Mesenchymal stem cell (in vitro differentiated cells and primary cell): ENCODE measurements around the gene MALRD1.

Source experiments
- DNase-seq: peaks from one replicate; pipeline ENCODE4 v3.0.0-alpha.2; 2013
- H2AFZ ChIP-seq: one replicate; pipeline ENCODE4 v1.6.1; 2013; ENCODE audit warnings: low read depth, mild to moderate bottlenecking, control low read depth, inconsistent platforms, low read length, moderate library complexity
- H2AK5ac ChIP-seq: 2 replicates; pipeline ENCODE4 v1.6.1; 2013; ENCODE audit warnings: low read length, moderate library complexity, mild to moderate bottlenecking, inconsistent platforms; ENCODE audit not compliant: severe bottlenecking
- H2BK120ac ChIP-seq: one replicate; pipeline ENCODE4 v1.6.1; 2013; ENCODE audit warnings: low read depth, mild to moderate bottlenecking, inconsistent platforms, low read length, moderate library complexity
- H2BK12ac ChIP-seq, 2 experiments: one replicate each; pipeline ENCODE4 v1.6.1; 2013; ENCODE audit warnings: inconsistent platforms in 2 of 2, low read length in 2 of 2, mild to moderate bottlenecking in 2 of 2, moderate library complexity in 2 of 2, control low read depth in 1 of 2
- H2BK15ac ChIP-seq: one replicate; pipeline ENCODE4 v1.6.1; 2013; ENCODE audit warnings: mild to moderate bottlenecking, low read depth, inconsistent platforms; ENCODE audit not compliant: poor library complexity, severe bottlenecking
- H2BK5ac ChIP-seq: 2 replicates; pipeline ENCODE4 v1.6.1; 2013; ENCODE audit warnings: low read depth, mild to moderate bottlenecking, low read length, control low read depth, inconsistent platforms; ENCODE audit not compliant: poor library complexity, severe bottlenecking
- H3K14ac ChIP-seq, 2 experiments: one replicate each; pipeline ENCODE4 v1.6.1; 2013; ENCODE audit warnings: inconsistent platforms in 2 of 2, low read length in 2 of 2, control low read depth in 1 of 2, mild to moderate bottlenecking in 1 of 2, moderate library complexity in 1 of 2
- H3K18ac ChIP-seq, 2 experiments: one replicate each; pipeline ENCODE4 v1.6.1; 2013; ENCODE audit warnings: inconsistent platforms in 2 of 2, low read length in 2 of 2, control low read depth in 1 of 2, low read depth in 1 of 2, mild to moderate bottlenecking in 1 of 2
- H3K23ac ChIP-seq, 2 experiments: one replicate each; pipeline ENCODE4 v1.6.1; 2013; ENCODE audit warnings: inconsistent platforms in 2 of 2, low read length in 2 of 2, mild to moderate bottlenecking in 2 of 2, moderate library complexity in 2 of 2, control low read depth in 1 of 2
- H3K27ac ChIP-seq: 2 replicates; pipeline ENCODE4 v1.5.1; 2013; ENCODE audit warnings: mild to moderate bottlenecking, moderate library complexity, low read length, control low read depth, inconsistent platforms; ENCODE audit not compliant: poor library complexity, severe bottlenecking
- H3K27me3 ChIP-seq, 2 experiments: 2 replicates each; pipeline versions ENCODE4 v1.6.1 to v1.7.0; 2013; ENCODE audit warnings: low read length in 2 of 2, mild to moderate bottlenecking in 2 of 2, moderate library complexity in 2 of 2, control low read depth in 1 of 2, inconsistent platforms in 1 of 2; ENCODE audit not compliant: control insufficient read depth in 1 of 2, insufficient read depth in 1 of 2
- H3K36me3 ChIP-seq, 2 experiments: 2 replicates each; pipeline versions ENCODE4 v1.6.1 to v1.7.0; 2013; ENCODE audit warnings: low read length in 2 of 2, control low read depth in 1 of 2, inconsistent platforms in 1 of 2, low read depth in 1 of 2, mild to moderate bottlenecking in 1 of 2; ENCODE audit not compliant: insufficient read depth in 2 of 2, control insufficient read depth in 1 of 2
- H3K4ac ChIP-seq, 2 experiments: one replicate each; pipeline ENCODE4 v1.6.1; 2013; ENCODE audit warnings: inconsistent platforms in 2 of 2, low read length in 2 of 2, mild to moderate bottlenecking in 2 of 2, moderate library complexity in 2 of 2, control low read depth in 1 of 2, low read depth in 1 of 2
- H3K4me1 ChIP-seq: 2 replicates; pipeline ENCODE4 v1.6.1; 2013; ENCODE audit warnings: low read depth, low read length, control low read depth; ENCODE audit not compliant: control insufficient read depth, insufficient read depth
- H3K4me2 ChIP-seq: 2 replicates; pipeline ENCODE4 v1.6.1; 2013; ENCODE audit warnings: low read length, mild to moderate bottlenecking, inconsistent platforms; ENCODE audit not compliant: poor library complexity, severe bottlenecking
- H3K4me3 ChIP-seq, 2 experiments: 2 replicates each; pipeline versions ENCODE4 v1.5.1 to v1.7.0; 2013; ENCODE audit warnings: low read length in 2 of 2, mild to moderate bottlenecking in 2 of 2, control low read depth in 1 of 2, low read depth in 1 of 2; ENCODE audit not compliant: insufficient read depth in 1 of 2
- H3K79me1 ChIP-seq: replicated peaks from 2 replicates; pipeline ENCODE4 v1.6.1; 2013; ENCODE audit warnings: mild to moderate bottlenecking, control low read depth, low read length, inconsistent platforms; ENCODE audit not compliant: poor library complexity, severe bottlenecking
- H3K9ac ChIP-seq: 2 replicates; pipeline ENCODE4 v1.7.0; 2013; ENCODE audit warnings: mild to moderate bottlenecking, low read length, moderate library complexity
- H3K9me3 ChIP-seq: 2 replicates; pipeline ENCODE4 v1.7.0; 2013; ENCODE audit warnings: mild to moderate bottlenecking, low read length; ENCODE audit not compliant: control insufficient read depth
- H4K8ac ChIP-seq: one replicate; pipeline ENCODE4 v1.6.1; 2013; ENCODE audit warnings: inconsistent platforms, mild to moderate bottlenecking, low read length, moderate library complexity
- H4K91ac ChIP-seq: one replicate; pipeline ENCODE4 v1.6.1; 2013; ENCODE audit warnings: mild to moderate bottlenecking, low read length, inconsistent platforms
- WGBS: methylation state at CpG from one replicate; pipeline ENCODE4 v1.1.7; 2013; ENCODE audit warnings: mixed read lengths; 5-methylcytosine and 5-hydroxymethylcytosine counted together

MALRD1 gene

GRCh38 chr10:19772972-19773371 is 724.4 kb downstream of the MALRD1 start:
- no peak overlapping the region for H2BK5ac ChIP-seq

GRCh38 chr10:19775296-19775695 is 726.7 kb downstream of the MALRD1 start:
- Histone ChIP-seq H4K8ac (no peak overlapping the region), H2AK5ac (no peak overlapping the region), H2AFZ (no peak overlapping the region), H3K27me3 (no peaks in the 10 kb centered on the region), H2BK120ac (no peak overlapping the region), H2BK5ac (no peak overlapping the region), H3K4ac (no peak overlapping the region), H3K4me3 (no peak overlapping the region), H3K14ac (no peak overlapping the region), H4K91ac (no peak overlapping the region), H3K36me3 (no peaks in the 10 kb centered on the region), H3K9ac (no peak overlapping the region), H3K4me1 (no peaks in the 10 kb centered on the region), H2BK12ac (no peak overlapping the region), H3K79me1 (no peaks in the 10 kb centered on the region), H3K23ac (no peak overlapping the region), H3K18ac (no peak overlapping the region), H2BK15ac (no peak overlapping the region), H3K4me2 (no peak overlapping the region), H3K27ac (no peak overlapping the region), H3K9me3 (no peaks in the 10 kb centered on the region)
- 80% methylated on average over 2 of the region's 2 CpGs for WGBS
- DNase-seq: no peak

More at GRCh38 chr10:19772972-19773371, 724.4 kb downstream of the MALRD1 start:
- Histone ChIP-seq H3K23ac (no peak overlapping the region), H2BK12ac (no peak overlapping the region), H3K27me3 (no peaks in the 10 kb centered on the region), H3K9ac (no peak overlapping the region), H3K9me3 (no peaks in the 10 kb centered on the region), H3K36me3 (no peaks in the 10 kb centered on the region), H2AK5ac (no peak overlapping the region), H3K79me1 (no peaks in the 10 kb centered on the region), H3K14ac (no peak overlapping the region), H3K4me1 (no peaks in the 10 kb centered on the region), H4K91ac (no peak overlapping the region), H2AFZ (no peak overlapping the region), H4K8ac (no peak overlapping the region), H2BK15ac (no peak overlapping the region), H3K27ac (no peak overlapping the region), H3K18ac (no peak overlapping the region), H3K4me2 (no peak overlapping the region), H3K4me3 (no peak overlapping the region), H2BK120ac (no peak overlapping the region), H3K4ac (no peak overlapping the region)
- no CpG with 5 or more reads among the region's 2 CpGs for WGBS
- no peak for DNase-seq

- Histone ChIP-seq H2BK15ac (no peak overlapping the region), H3K18ac (no peak overlapping the region), H2BK5ac (no peak overlapping the region)
These were observed 729.2 kb downstream of the MALRD1 start for GRCh38 chr10:19777806-19778205.

DNA sequence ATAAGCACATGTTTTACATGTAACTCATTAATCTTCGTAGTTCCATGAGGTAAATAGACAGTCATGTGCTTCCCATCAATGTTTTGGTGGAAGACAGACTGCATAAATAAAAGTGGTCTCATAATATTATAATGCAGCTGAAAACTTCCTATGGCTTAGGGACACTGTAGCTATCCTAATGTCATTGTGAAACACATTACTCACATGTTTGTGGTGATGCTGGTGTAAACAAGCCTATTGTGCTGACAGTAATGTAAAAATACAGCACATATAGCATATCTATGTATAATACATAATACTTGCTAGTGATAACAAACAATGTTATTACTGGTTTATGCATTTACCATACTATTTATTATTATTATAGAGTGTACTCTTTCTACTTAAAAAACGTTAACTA is 730.4 kb downstream of the MALRD1 start:
- Histone ChIP-seq H3K79me1 (no peaks in the 10 kb centered on the region), H3K27ac (no peak overlapping the region), H3K4me1 (no peaks in the 10 kb centered on the region)

More at GRCh38 chr10:19777806-19778205, 729.2 kb downstream of the MALRD1 start:
- Histone ChIP-seq H3K27ac (no peak overlapping the region), H3K23ac (no peak overlapping the region), H3K9ac (no peak overlapping the region), H2BK12ac (no peak overlapping the region), H3K14ac (no peak overlapping the region), H3K9me3 (no peaks in the 10 kb centered on the region), H2AK5ac (no peak overlapping the region), H4K8ac (no peak overlapping the region), H4K91ac (no peak overlapping the region), H3K4me3 (no peak overlapping the region), H3K4me1 (no peaks in the 10 kb centered on the region), H3K79me1 (no peaks in the 10 kb centered on the region), H3K4ac (no peak overlapping the region), H3K4me2 (no peak overlapping the region), H3K27me3 (no peaks in the 10 kb centered on the region), H3K36me3 (no peaks in the 10 kb centered on the region), H2AFZ (no peak overlapping the region), H2BK120ac (no peak overlapping the region)
- DNase-seq: no peak
- WGBS: 61% methylated on average over 2 of the region's 2 CpGs

More for the DNA sequence above, 730.4 kb downstream of the MALRD1 start:
- no peak overlapping the region for H2AFZ ChIP-seq
- no peak overlapping the region for H3K4me3 ChIP-seq
- no peak overlapping the region for H4K91ac ChIP-seq
- no peak overlapping the region for H3K4ac ChIP-seq
- H3K4me2 ChIP-seq: no peak overlapping the region
- no peaks in the 10 kb centered on the region for H3K36me3 ChIP-seq
- no peak overlapping the region for H2BK15ac ChIP-seq
- WGBS: 60% methylated on average over 1 of the region's 2 CpGs
- no peak overlapping the region for H2BK5ac ChIP-seq
- no peaks in the 10 kb centered on the region for H3K27me3 ChIP-seq
- no peak overlapping the region for H3K14ac ChIP-seq
- H3K23ac ChIP-seq: no peak overlapping the region
- no peak overlapping the region for H2AK5ac ChIP-seq
- H3K18ac ChIP-seq: no peak overlapping the region
- no peak overlapping the region for H2BK120ac ChIP-seq
- H2BK12ac ChIP-seq: no peak overlapping the region
- peak; percentile 52 for DNase-seq
- H3K9ac ChIP-seq: no peak overlapping the region
- no peaks in the 10 kb centered on the region for H3K9me3 ChIP-seq
- no peak overlapping the region for H4K8ac ChIP-seq
